NCI-H446 treated with DMSO at 0.1 percent for 48 hours (cell line): ENCODE measurements around the gene CD99.
"Not testable (repeated sequence)": the region's sequence is repeated elsewhere in the genome, so short reads cannot be mapped to it uniquely, and the experiment has no call there.

Experiments
- DNase-seq: peaks from one replicate; lab custom pipeline; 2025; lab: John Stamatoyannopoulos, UW

The CD99 gene

GRCh38 chrX:2675657-2676200 is 15.4 kb upstream of the CD99 start:
- not testable (repeated sequence) for DNase-seq

GRCh38 chrX:2676794-2677675 is 14.1 kb upstream of the CD99 start:
- DNase-seq: no peak

GRCh38 chrX:2677764-2678163 is 13.3 kb upstream of the CD99 start:
- no peak for DNase-seq

- DNase-seq: no peak
Observed at GRCh38 chrX:2678583-2678982, 12.5 kb upstream of the CD99 start.

GRCh38 chrX:2679534-2680485 is 11.3 kb upstream of the CD99 start:
- DNase-seq: no peak

GRCh38 chrX:2680486-2681348 is 10.4 kb upstream of the CD99 start:
- DNase-seq: no peak

- DNase-seq: no peak
Observed at GRCh38 chrX:2682565-2683177, 8.4 kb upstream of the CD99 start.

GRCh38 chrX:2684256-2684655 is 6.8 kb upstream of the CD99 start:
- no peak for DNase-seq

GRCh38 chrX:2685886-2686285 is 5.2 kb upstream of the CD99 start:
- no peak for DNase-seq

GRCh38 chrX:2689773-2690666 is 1.1 kb upstream of the CD99 start:
- DNase-seq: no peak

GRCh38 chrX:2691543-2692220 is 587 bp downstream of the CD99 start:
- DNase-seq: no peak

GRCh38 chrX:2692221-2693112 is 1.4 kb downstream of the CD99 start:
- no peak for DNase-seq

- DNase-seq: no peak
Observed at GRCh38 chrX:2693113-2694002, 2.3 kb downstream of the CD99 start.

- DNase-seq: no peak
Observed at GRCh38 chrX:2694914-2695267, 3.8 kb downstream of the CD99 start.

GRCh38 chrX:2696698-2697215 is 5.7 kb downstream of the CD99 start:
- no peak for DNase-seq

- no peak for DNase-seq
Observed at GRCh38 chrX:2697306-2697705, 6.2 kb downstream of the CD99 start.

- DNase-seq: no peak
Observed at GRCh38 chrX:2697741-2698299, 6.7 kb downstream of the CD99 start.
